Middle frontal gyrus (tissue), 1 donor: Measurements from ENCODE around the gene NLRP7.
"Not testable (repeated sequence)": the region's sequence is repeated elsewhere in the genome, so short reads cannot be mapped to it uniquely, and the experiment has no call there.

Experiments
- DNase-seq: peaks from one replicate; pipeline ENCODE4 v3.0.0-alpha.2; 2015; ENCODE audit warnings: low spot score; ENCODE audit errors: extremely low spot score

The NLRP7 gene

DNA sequence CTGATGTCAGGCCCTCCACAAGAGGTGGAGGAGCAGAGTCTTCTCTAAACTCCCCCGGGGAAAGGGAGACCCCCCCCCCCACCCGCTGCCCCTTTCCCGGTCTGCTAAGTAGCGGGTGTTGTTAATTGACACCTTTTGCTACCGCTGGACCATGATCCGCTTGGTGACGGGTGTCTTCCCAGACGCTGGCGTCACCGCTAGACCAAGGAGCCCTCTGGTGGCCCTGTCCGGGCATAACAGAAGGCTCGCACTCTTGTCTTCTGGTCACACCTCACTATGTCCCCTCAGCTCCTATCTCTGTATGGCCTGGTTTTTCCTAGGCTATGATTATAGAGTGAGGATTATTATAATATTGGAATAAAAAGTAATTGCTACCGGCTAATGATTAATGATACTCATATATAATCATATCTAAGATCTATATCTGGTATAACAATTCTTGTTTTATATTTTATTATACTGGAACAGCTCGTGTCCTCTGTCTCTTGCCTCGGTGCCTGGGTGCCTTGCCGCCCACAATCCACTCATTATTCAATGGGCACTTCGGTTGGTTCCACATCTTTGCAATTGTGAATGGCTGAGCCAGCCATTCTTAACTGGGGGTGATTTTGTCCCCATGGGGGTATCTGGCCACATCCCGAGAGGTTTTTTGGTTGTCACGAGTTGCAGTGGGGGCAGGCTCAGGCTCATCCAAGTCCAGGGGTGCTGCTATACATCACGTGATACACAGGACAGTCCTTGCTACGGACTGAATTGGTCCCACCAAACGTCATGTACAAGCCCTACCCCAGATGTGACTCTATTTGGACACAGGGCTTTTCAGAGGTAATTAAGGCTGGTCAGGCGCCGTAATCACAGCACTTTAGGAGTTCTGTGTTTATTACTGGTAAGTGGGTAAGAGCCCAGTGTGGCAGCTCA lies 27.4 kb downstream of the NLRP7 start:
- DNase-seq = not testable (repeated sequence)

DNA sequence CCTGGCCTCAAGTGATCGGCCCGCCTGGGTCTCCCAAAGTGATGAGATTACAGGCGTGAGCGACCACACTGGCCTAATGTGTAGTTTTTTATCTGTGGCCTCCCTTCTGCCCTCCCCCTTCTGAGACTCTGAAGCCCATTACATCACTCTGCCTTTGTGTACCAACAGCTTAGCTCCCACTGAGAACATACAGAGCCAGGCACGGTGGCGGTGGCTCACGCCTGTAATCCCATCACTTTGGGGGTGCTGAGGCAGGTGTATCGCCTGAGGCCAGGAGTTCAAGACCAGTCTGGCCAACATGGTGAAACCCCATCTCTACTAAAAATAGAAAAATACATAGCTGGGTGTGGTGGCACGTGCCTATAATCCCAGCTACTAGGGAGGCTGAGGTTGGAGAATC lies 28.8 kb downstream of the NLRP7 start:
- no peak for DNase-seq

- DNase-seq = no peak
These were observed 30.5 kb downstream of the NLRP7 start for GRCh38 chr19:54916822-54917221.

GRCh38 chr19:54907899-54908298 lies 39.4 kb downstream of the NLRP7 start:
- DNase-seq = not testable (repeated sequence)

DNA sequence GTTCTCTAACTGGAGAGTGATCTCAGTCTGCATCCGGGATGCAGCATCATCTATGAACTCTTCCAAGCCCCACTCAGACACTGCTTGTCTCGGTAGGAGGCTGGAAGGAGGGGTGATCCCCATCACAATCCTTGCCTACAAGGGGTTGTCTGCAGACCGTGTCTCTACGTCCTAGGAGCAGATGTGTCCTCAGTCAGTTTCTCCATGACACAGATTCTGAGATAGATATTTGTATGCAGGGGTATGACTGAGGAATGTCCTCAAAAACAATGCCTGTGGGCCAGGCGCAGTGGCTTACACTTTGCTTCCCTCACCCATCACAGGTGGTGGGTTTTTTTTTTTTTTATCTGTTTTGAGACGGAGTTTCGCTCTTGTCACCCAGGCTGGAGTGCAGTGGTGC lies 40.5 kb downstream of the NLRP7 start:
- DNase-seq = no peak

DNA sequence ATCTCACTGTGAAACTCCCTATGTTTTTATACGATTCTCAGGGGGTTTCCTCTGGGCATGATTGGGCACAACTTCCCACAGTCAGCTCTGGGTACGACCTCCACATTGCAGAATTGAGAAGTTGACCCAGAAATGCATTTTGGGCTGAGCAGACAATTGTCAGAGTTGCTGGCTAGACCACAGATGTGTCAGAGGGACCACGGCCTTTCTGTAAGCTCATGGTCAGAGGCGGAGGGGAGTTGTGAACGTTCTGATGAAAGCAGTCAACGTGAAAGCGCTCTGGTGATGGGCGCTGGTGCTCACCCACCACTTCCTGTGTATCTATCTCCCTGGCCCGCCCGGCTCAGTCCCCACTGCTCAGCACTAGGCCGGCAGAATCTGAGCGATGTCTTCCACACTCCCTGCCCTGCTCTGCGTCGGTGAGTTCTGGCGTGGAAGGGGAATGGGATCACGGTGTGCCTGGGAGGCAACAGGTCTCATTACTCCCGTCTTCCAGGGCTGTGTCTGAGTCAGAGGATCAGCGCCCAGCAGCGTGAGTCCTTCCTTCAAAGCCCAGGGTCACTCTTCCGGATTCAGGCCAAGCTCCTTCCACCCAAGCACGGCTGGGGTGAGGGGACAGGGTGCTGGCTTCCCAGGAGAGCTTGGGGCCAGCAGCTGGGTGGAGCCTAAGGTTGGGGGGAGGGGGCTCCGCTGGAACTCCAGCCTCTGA lies 41.4 kb downstream of the NLRP7 start, which contains the start of gene NCR1:
TSS of gene NCR1 (plus strand) at position 346 of the 709 bp plus-strand sequence. CDS start at position 386, 40 bp downstream.
- no peak for DNase-seq

DNA sequence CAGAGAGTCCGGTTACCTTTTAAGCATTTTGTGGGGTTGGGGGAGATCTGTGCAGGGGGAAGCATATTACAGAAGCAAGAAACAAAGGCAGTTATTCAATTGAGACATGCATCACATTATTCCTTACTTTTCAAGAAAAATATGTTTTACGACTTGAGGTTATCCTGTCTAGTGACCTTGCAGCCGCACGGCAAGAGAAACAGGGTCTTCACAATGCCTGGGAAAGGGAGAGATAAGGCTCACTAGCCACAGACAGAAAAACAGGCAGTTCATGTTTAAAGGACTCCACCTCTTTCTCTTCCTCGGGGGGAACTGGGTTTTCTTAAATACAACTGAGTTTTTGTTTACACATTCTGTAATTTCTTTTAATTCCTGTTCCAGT lies 41.9 kb downstream of the NLRP7 start:
- DNase-seq = no peak

GRCh38 chr19:54904261-54904660 lies 43.1 kb downstream of the NLRP7 start:
- not testable (repeated sequence) for DNase-seq

DNA sequence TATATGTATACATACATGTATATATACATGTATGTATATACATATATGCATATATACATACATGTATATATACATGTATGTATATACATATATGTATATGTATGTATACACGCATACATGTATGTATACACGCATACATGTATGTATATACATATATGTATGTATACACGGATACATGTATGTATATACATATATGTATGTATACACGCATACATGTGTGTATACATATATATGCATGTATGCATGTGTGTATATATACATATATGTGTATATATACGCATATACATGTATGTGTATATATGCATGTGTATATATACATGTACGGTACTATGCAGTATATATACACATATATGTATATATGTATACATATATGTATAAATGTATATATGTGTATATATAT lies 44.0 kb downstream of the NLRP7 start:
- DNase-seq = no peak

- no peak for DNase-seq
These were observed 45.3 kb downstream of the NLRP7 start for GRCh38 chr19:54902061-54902460.

- DNase-seq = not testable (repeated sequence)
These were observed 46.2 kb downstream of the NLRP7 start for GRCh38 chr19:54901153-54901552.

DNA sequence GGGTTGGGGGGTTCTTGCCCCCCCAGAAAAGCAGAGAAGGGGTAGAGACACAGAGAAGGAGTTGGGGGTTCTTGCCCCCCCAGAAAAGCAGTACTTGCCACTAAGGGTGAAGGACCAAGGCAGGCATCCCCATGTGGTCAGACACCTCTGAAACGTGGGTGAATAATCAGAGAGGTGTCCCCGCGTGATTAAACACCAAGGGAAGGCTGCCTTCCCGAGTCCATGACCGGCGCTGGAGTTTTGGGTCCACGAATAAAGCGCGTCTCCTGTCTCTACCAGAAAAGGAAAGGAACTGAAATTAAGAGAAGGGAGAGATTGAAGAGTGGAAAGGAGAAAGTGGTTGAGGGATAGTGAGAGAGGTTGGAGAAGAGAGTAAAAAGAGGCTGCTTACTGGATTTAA lies 47.7 kb downstream of the NLRP7 start:
- not testable (repeated sequence) for DNase-seq

DNA sequence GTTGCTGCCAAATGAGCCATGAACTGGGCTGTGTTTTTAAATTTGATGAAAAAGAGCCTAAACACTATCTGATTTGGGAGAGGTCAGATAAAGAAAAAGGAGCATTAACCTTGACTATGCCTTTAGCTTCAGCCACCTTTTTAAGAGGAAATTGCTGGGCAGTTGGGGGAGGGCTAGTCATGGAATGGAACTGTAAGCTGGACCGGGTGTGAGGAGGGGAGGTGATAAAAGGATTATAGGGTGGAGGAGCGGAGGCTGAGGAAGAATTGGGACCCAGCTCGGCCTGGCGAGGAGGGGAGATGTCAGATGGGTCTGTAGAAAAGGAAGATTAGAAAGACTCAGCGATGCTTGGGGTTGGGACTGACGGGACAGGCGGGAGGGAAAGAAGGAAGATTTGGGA lies 48.6 kb downstream of the NLRP7 start:
- not testable (repeated sequence) for DNase-seq

DNA sequence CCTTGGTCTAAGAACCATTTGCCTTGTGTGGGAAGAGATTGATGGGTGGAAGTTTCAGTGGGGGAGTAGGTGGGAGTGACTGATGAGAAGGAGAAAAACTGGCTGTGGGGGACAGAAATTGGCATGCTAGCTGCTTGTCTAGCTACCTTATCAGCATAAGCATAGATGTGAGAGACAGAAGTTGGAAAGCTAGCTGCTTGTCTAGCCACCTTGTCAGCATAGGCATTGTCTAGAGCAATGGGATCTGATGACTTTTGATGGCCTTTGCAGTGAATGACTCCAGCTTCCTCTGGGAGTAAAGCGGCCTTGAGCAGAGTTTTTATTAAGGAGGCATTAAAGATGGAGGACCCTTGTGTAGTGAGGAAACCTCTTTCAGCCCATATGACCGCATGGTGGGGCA lies 51.3 kb downstream of the NLRP7 start:
- DNase-seq = no peak

- DNase-seq = not testable (repeated sequence)
These were observed 53.2 kb downstream of the NLRP7 start for GRCh38 chr19:54894106-54894505.

DNA sequence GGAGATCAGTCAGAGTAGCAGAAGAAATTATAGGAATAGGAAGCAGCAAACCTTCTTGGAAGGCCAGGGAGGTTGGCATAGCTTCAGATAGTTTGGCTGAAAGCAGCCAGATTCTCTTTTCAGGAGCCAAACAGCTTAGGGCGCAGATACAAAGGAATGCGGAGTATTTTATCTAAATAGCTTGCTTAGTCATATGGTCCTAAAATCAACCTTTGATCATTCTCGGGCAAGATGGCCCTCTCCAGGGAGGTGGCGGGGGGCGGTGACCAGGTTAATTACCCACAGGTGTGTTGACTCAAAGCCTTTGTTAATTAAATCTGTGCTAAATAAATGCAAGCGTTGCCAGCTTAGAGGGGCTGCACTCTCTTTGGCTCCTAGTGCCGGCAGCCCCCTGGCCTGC lies 53.9 kb downstream of the NLRP7 start:
- DNase-seq = no peak

- DNase-seq = no peak
These were observed 57.8 kb downstream of the NLRP7 start for GRCh38 chr19:54889566-54889965.

- no peak for DNase-seq
These were observed 59.1 kb downstream of the NLRP7 start for GRCh38 chr19:54888239-54888638.

GRCh38 chr19:54883228-54883627 lies 64.1 kb downstream of the NLRP7 start:
- DNase-seq = no peak

DNA sequence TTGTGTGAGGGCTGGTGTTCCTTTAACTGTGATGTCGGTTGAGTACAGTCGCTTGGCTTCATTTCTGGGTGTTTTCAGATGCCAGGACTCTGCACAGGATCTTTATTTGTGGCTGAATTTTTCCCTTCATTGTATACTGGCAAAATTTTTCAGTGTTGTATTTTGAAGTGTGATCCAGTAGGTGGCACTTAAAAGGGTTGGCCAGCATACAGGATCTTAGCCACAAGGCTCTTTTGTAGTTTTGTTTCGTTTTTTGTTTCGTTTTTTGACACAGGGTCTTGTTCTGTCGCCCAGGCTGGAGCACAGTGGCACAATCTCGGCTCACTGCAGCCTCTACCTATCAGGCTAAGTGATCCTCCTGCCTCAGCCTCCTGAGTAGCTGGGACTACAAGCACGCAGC lies 64.6 kb downstream of the NLRP7 start:
- no peak for DNase-seq

GRCh38 chr19:54881884-54882283 lies 65.4 kb downstream of the NLRP7 start:
- no peak for DNase-seq

GRCh38 chr19:54877471-54877870 lies 69.9 kb downstream of the NLRP7 start:
- no peak for DNase-seq
